BLaER1 treated with 17β-estradiol and CSF1 and Interleukin-3, amounts not matched to agents 10 nM and 100 nM (cell line): ENCODE results near the gene OAT.

ENCODE experiments used
- H3K27ac ChIP-seq, 11 experiments: shearing (Covaris generic); formaldehyde crosslinking; 2 replicates each; pipeline ENCODE4 v1.8.1; 2022
- H3K27me3 ChIP-seq, 11 experiments: shearing (Covaris generic); formaldehyde crosslinking; 2 replicates each; pipeline ENCODE4 v1.8.1; 2022
- H3K36me3 ChIP-seq, 11 experiments: shearing (Covaris generic); formaldehyde crosslinking; 2 replicates each; pipeline ENCODE4 v1.8.1; 2022
- H3K4me1 ChIP-seq, 10 experiments: shearing (Covaris generic); formaldehyde crosslinking; 2 replicates each; pipeline ENCODE4 v1.8.1; 2022
- H3K4me2 ChIP-seq, 11 experiments: shearing (Covaris generic); formaldehyde crosslinking; 2 replicates each; pipeline ENCODE4 v1.8.1; 2022
- H3K4me3 ChIP-seq, 10 experiments: shearing (Covaris generic); formaldehyde crosslinking; 2 replicates each; pipeline ENCODE4 v1.8.1; 2022
- H3K9ac ChIP-seq, 11 experiments: shearing (Covaris generic); formaldehyde crosslinking; 2 replicates each; pipeline ENCODE4 v1.8.1; 2022
- H3K9me3 ChIP-seq, 11 experiments: shearing (Covaris generic); formaldehyde crosslinking; replicated peaks in 1 of 11; 2 replicates each; pipeline ENCODE4 v1.8.1; 2022
- H4K20me1 ChIP-seq, 11 experiments: shearing (Covaris generic); formaldehyde crosslinking; 2 replicates each; pipeline ENCODE4 v1.8.1; 2022
- Cebpa-rat ChIP-seq, 11 experiments: shearing (Covaris generic); IDR thresholded peaks; 2 replicates each; pipeline ENCODE4 v1.8.1; 2022

The OAT gene

DNA sequence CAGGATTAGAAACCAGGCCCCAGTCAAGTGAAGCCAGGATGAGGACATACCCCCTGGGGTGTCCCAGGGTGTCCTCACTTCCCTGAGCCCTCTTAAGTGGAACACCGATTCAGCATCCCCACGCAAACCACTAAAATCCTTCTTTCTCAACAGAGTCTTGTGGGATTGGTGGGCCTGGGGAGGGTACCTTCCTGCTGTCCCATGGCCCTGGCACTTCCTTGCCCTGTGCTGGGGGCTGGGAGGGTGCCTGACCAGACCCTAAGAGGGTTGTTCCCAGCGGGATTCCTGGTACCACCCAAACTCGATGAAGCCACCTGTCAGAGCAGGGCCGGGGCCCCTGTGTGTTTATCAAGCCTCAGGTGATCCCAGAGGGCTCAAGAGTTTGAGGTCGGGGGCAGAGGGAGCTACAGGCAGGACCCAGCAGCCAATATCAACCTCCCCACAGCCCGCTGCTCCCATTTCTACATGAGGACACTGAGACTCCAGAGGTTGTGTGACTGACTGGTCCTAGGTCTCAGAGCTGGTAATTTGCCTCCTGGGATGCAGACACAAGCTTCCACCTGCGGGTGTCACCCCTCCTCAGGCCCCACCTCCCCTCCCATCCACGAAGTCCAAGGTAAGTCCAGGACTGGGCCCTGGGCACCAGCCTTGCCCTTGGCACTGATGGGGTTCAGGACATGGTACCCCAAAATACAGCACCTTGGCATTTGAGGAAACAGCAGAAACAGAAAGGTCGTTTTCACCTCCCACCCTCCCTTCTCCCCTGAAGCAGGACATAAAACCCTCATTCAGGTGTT lies 31.4 kb downstream of the OAT start:
- Histone ChIP-seq H3K27ac (peak overlapping the region in 1 of 11 experiments; percentile 29; a peak in 1 of 22 replicates), H3K9me3 (no peaks in the 10 kb centered on the region), H4K20me1 (no peaks in the 10 kb centered on the region), H3K4me3 (no peak overlapping the region), H3K9ac (peak overlapping the region in 4 of 11 experiments; percentile 2 to 24 (median 2); a peak in 1 of 22 replicates), H3K4me1 (peaks cover 31 to 53% (median 45%) of the 10 kb centered on the region in 10 experiments), H3K36me3 (no peaks in the 10 kb centered on the region), H3K4me2 (peak overlapping the region; percentile 3 to 97 (median 52); a peak in 18 of 22 replicates), H3K27me3 (no peaks in the 10 kb centered on the region)
- TF ChIP-seq Cebpa-rat (IDR thresholded peaks at IDR 0.05), result no peak

DNA sequence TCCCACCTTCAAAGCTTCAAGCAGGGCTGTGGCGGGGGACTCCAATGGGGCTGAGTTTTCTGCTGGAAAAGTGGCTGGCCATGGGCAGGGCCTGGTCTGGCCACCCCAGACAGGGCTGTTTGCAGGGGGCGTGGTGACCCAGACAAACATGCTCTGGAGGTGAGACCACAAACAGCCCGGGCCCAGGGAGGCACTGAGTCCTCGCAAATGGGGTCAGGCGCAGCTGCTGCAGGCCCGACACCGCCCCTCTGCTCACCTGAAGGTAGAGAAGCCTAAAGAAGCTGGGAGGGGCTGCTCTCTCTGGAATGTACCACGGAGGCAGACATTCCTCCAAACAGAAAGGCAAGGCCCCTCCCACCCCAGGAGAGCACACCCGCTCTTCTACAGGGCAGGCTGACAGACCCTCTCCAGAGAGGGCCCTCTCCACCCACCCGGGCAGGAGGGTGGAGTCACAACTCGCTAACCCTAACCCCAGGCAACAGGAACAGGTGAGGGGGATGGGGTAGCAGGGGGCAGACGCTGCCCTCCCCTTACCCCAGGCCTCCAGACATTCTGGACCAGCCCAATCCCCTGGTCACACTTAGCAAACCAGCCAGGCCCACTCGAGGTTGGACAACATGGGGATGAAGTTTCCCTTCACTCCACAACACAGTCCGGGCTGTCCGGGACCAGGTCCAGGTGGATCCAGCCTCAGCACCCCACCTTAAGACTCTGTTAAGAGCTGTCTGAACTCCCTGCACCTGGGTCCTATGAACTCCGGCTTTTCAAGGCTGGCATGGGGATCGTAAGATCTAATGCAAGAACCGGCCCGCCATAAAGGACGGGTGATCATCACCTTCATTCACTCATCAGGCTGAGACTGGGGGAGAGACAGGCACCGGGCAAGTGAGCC lies 32.3 kb downstream of the OAT start:
- H4K20me1 ChIP-seq, result no peaks in the 10 kb centered on the region
- peak overlapping the region in 4 of 11 experiments; percentile 2 to 24 (median 2); a peak in 1 of 22 replicates for H3K9ac ChIP-seq
- H3K36me3 ChIP-seq, result no peaks in the 10 kb centered on the region
- peaks cover 0 to 7% (median 4%) of the 10 kb centered on the region in 11 experiments; a peak in 12 of 22 replicates for H3K27me3 ChIP-seq
- no peak for TF ChIP-seq Cebpa-rat (IDR thresholded peaks at IDR 0.05)
- no peaks in the 10 kb centered on the region for H3K9me3 ChIP-seq
- H3K27ac ChIP-seq, result peak overlapping the region in 1 of 11 experiments; percentile 29; a peak in 2 of 22 replicates
- peaks cover 36 to 59% (median 52%) of the 10 kb centered on the region in 10 experiments for H3K4me1 ChIP-seq
- peak overlapping the region; percentile 3 to 97 (median 52); a peak in 19 of 22 replicates for H3K4me2 ChIP-seq
- no peak overlapping the region for H3K4me3 ChIP-seq

DNA sequence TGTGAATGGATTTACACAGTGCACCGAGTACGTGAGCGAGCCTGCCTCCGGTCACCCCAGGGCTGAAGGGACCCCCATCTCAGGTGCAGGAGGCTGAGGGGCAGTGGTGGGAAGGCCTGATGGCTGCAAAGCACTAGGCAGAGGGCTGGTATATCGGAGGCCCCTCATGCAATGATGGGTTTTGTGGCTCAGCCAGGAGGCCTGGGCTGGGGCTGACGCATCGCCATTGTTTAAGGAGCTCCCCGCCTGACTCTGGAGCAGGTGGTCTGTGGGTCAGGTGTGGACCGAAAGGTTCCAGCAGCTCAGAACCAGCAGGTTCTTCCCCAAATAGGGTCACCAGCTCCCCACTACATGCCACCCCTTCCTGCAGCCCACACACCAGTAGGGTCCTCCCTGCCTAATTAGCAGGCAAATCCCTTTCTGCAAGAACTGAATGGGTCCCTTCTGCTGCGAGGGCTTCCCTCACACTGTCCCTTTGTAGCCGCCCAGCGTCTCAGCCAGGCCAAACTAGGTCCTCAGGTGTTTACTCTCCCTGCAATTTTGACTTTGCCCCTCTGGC lies 33.0 kb downstream of the OAT start:
- Histone ChIP-seq H3K4me3 (no peak overlapping the region), H3K4me2 (peak overlapping the region in 2 of 11 experiments; percentile 53 to 97; a peak in 1 of 22 replicates), H3K27ac (no peak overlapping the region), H3K9ac (no peak overlapping the region), H3K9me3 (no peaks in the 10 kb centered on the region), H3K27me3 (peaks cover 0 to 14% (median 12%) of the 10 kb centered on the region in 11 experiments; a peak in 14 of 22 replicates), H3K4me1 (peaks cover 43 to 66% (median 59%) of the 10 kb centered on the region in 10 experiments), H3K36me3 (no peaks in the 10 kb centered on the region), H4K20me1 (no peaks in the 10 kb centered on the region)
- TF ChIP-seq Cebpa-rat (IDR thresholded peaks at IDR 0.05), result no peak

DNA sequence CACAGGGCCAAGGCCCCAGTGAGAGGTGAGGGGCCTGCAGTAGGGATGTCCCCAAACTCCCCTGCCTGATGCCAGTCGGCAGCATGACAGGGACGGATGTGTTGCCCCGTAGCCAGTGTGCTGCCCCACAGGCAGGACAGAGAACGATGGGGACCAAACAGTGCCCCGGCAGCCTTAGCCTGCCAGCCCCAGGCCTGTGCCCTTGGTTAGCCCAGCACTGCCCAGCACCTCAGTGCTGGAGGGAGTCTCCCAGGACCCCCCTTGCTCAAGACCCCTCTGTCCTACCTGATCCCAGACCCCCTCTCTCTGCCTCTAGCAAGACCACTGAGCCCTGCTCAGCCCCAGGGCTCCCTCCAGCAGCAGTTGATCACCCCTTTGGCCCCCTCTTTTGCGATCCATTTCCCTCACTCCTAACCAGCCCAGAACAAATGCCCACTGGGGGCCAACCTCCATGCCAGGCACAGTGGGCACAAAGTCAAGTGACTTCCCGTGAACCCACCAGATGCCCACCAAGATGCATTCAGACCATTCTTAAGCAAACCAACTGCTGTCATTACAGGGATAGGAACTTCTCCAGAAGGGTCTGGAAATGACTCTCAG lies 34.0 kb downstream of the OAT start:
- Histone ChIP-seq H3K9ac (peak overlapping the region in 5 of 11 experiments; percentile 1 to 41 (median 25); a peak in 3 of 22 replicates), H3K27me3 (peaks cover 4 to 23% (median 22%) of the 10 kb centered on the region in 11 experiments; a peak in 18 of 22 replicates), H3K4me2 (peak overlapping the region in 10 of 11 experiments; percentile 15 to 66 (median 56); a peak in 18 of 22 replicates), H3K4me3 (no peak overlapping the region), H3K9me3 (no peaks in the 10 kb centered on the region), H4K20me1 (no peaks in the 10 kb centered on the region), H3K36me3 (no peaks in the 10 kb centered on the region), H3K4me1 (peaks cover 47 to 74% (median 67%) of the 10 kb centered on the region in 10 experiments), H3K27ac (peak overlapping the region in 4 of 11 experiments; percentile 16 to 52 (median 30); a peak in 4 of 22 replicates)
- no peak for TF ChIP-seq Cebpa-rat (IDR thresholded peaks at IDR 0.05)

DNA sequence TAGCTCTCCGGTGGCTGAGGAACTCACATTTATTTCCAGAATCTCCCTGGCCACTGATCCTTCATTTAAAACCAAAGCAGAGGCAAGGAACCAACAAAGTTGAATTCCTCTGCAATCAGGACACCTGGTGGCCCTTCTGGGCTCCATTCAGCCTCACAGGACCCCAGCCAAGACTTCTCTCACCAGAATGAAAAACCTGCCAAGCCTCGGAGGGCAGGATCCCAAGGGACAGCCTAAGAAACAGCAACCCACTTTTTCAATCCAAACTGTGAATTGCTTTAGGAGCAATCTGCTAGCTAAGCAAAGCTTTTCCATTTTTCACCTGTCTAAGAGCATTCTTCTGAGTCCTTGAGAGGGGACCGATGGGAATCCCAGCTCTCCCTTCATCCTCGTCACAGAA lies 34.6 kb downstream of the OAT start:
- Histone ChIP-seq H3K36me3 (no peaks in the 10 kb centered on the region), H3K27me3 (peaks cover 4 to 26% (median 22%) of the 10 kb centered on the region in 11 experiments; a peak in 18 of 22 replicates), H3K9ac (peak overlapping the region in 5 of 11 experiments; percentile 1 to 41 (median 25); a peak in 2 of 22 replicates), H3K4me3 (no peak overlapping the region), H4K20me1 (no peaks in the 10 kb centered on the region), H3K4me1 (peaks cover 43 to 75% (median 64%) of the 10 kb centered on the region in 10 experiments), H3K9me3 (no peaks in the 10 kb centered on the region), H3K4me2 (peak overlapping the region in 10 of 11 experiments; percentile 15 to 66 (median 56); a peak in 18 of 22 replicates), H3K27ac (peak overlapping the region in 4 of 11 experiments; percentile 16 to 52 (median 30); a peak in 2 of 22 replicates)
- no peak for TF ChIP-seq Cebpa-rat (IDR thresholded peaks at IDR 0.05)

DNA sequence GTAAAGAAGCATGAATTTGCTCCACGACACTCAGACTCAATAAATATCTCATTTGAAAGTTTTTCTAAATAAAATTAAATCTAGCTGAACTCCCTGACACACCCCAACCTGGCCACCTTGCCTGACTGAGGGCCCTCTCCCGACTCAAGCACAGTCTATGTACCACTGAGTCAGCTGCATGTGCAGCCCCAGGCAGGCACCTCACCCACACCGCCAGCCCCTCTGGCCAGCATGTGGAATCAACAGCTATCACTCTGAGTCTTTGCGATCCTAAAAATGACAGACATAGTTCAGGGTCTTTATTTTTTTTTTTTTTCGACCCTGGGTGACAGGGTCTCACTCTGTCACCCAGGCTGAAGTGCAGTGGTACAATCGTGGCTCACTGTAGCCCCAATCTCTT lies 35.2 kb downstream of the OAT start:
- H3K36me3 ChIP-seq, result no peaks in the 10 kb centered on the region
- H3K9ac ChIP-seq, result no peak overlapping the region
- no peaks in the 10 kb centered on the region for H4K20me1 ChIP-seq
- H3K27ac ChIP-seq, result no peak overlapping the region
- no peaks in the 10 kb centered on the region for H3K9me3 ChIP-seq
- no peak overlapping the region for H3K4me3 ChIP-seq
- TF ChIP-seq Cebpa-rat (IDR thresholded peaks at IDR 0.05), result no peak
- peak overlapping the region in 5 of 11 experiments; percentile 55 to 66 (median 63); a peak in 3 of 22 replicates for H3K4me2 ChIP-seq
- peaks cover 4 to 26% (median 22%) of the 10 kb centered on the region in 11 experiments; a peak in 18 of 22 replicates for H3K27me3 ChIP-seq
- peaks cover 37 to 71% (median 60%) of the 10 kb centered on the region in 10 experiments for H3K4me1 ChIP-seq

DNA sequence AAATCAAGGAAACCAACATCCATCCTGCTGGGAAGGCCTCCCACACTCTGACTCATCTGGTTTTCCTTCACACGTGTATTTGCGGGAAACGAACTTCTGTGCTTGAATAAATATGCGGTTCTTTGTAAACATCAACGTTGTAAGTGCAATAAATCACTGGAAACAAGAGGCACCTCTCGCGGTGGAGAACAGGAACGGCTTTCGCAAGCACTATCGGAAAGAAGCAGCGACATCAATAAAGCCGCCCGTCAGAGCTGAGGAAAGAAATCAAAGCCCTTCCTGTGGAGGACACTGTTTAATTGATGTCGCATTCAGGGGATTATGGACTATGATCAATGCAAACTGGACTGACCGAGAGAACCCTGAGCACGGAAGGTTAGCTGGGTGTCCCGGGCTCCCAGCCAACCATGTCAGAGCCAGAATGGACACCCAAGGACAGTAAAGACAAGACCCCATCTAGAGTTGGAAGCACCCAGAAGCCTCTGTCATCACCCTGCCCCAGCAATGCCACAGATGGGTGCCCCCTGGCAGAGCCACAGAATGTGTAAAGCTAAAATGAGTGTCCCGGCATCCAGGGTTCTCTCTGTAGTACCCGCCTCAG lies 37.6 kb downstream of the OAT start:
- H3K4me2 ChIP-seq, result peak overlapping the region; percentile 59 to 93 (median 80)
- H3K27me3 ChIP-seq, result peaks cover 4 to 26% (median 22%) of the 10 kb centered on the region in 11 experiments; a peak in 18 of 22 replicates
- no peaks in the 10 kb centered on the region for H3K9me3 ChIP-seq
- H3K36me3 ChIP-seq, result no peaks in the 10 kb centered on the region
- peaks cover 17 to 70% (median 57%) of the 10 kb centered on the region in 10 experiments for H3K4me1 ChIP-seq
- peak overlapping the region in 1 of 10 experiments; percentile 19; a peak in 1 of 20 replicates for H3K4me3 ChIP-seq
- H3K27ac ChIP-seq, result peak overlapping the region in 5 of 11 experiments; percentile 22 to 55 (median 38); a peak in 7 of 22 replicates
- H4K20me1 ChIP-seq, result no peaks in the 10 kb centered on the region
- peak overlapping the region in 4 of 11 experiments; percentile 7 to 23 (median 12); a peak in 2 of 22 replicates for H3K9ac ChIP-seq
- TF ChIP-seq Cebpa-rat (IDR thresholded peaks at IDR 0.05), result peak in 4 of 11 experiments; percentile 13 to 76 (median 44); a peak in 5 of 22 replicates
